ENCODE measurements around the gene SORBS1. TPM values are rescaled to one million over a fixed set of nuclear protein-coding genes. Genes with fewer than 3 reads are reported as not detected.

Gene SORBS1
- total and polyA plus RNA-seq, 2 of the 13 experiments (the other 11 are each of a cell fraction or from before 2014, with no cell fraction given): 16.8 to 39.8 TPM

- TF ChIP-seq ZBTB39 (CRISPR knock-in tag; IDR thresholded peaks at IDR 0.05): no peak
- no peak for TF ChIP-seq ZFP37 (CRISPR knock-in tag; IDR thresholded peaks at IDR 0.05; ENCODE audit: borderline replicate concordance)
- peak; percentile 48; the same call in 1 of the 2 replicates for TF ChIP-seq SALL1 (CRISPR knock-in tag; IDR thresholded peaks at IDR 0.05)
- no peak for TF ChIP-seq CENPX (CRISPR knock-in tag; IDR thresholded peaks at IDR 0.05)
- no peak for TF ChIP-seq HCFC1 (IDR thresholded peaks at IDR 0.05; ENCODE audit: low read depth, low read length)
- TF ChIP-seq KDM3A (CRISPR knock-in tag; IDR thresholded peaks at IDR 0.05; ENCODE audit: low read depth): no peak
- TF ChIP-seq ZNF740 (CRISPR knock-in tag; IDR thresholded peaks at IDR 0.05): no peak
- TF ChIP-seq ZXDC (CRISPR knock-in tag; IDR thresholded peaks at IDR 0.05): no peak
- no peak for TF ChIP-seq ZNF407 (CRISPR knock-in tag; IDR thresholded peaks at IDR 0.05; ENCODE audit: not compliant biosample characterization)
- TF ChIP-seq ZNF121 (CRISPR knock-in tag; IDR thresholded peaks at IDR 0.05): no peak
- no peak for TF ChIP-seq NCOR1 (IDR thresholded peaks at IDR 0.05; ENCODE audit: borderline replicate concordance, low read length)
Observed at GRCh38 chr10:95335933-95336699, 225.1 kb downstream of the SORBS1 start (continued).
